IPS-18a (cell line): ENCODE measurements around the gene MAS1.
"Not testable (repeated sequence)": the region's sequence is repeated elsewhere in the genome, so short reads cannot be mapped to it uniquely, and the experiment has no call there.

Source experiments
- H3K27ac ChIP-seq: one replicate; pipeline ENCODE4 v1.5.1; 2013; ENCODE audit warnings: low read length
- H3K27me3 ChIP-seq: one replicate; pipeline ENCODE4 v1.6.1; 2013; ENCODE audit warnings: mild to moderate bottlenecking, low read length; ENCODE audit not compliant: control insufficient read depth, insufficient read depth
- H3K36me3 ChIP-seq: one replicate; pipeline ENCODE4 v1.6.1; 2013; ENCODE audit warnings: low read depth, low read length; ENCODE audit not compliant: control insufficient read depth
- H3K4me1 ChIP-seq: one replicate; pipeline ENCODE4 v1.6.1; 2013; ENCODE audit warnings: low read depth, low read length; ENCODE audit not compliant: control insufficient read depth
- H3K4me3 ChIP-seq: one replicate; pipeline ENCODE4 v1.5.1; 2013; ENCODE audit warnings: low read length
- H3K9ac ChIP-seq: one replicate; pipeline ENCODE4 v1.6.1; 2013; ENCODE audit warnings: mild to moderate bottlenecking, low read length, moderate library complexity
- H3K9me3 ChIP-seq: one replicate; pipeline ENCODE4 v1.6.1; 2013; ENCODE audit warnings: low read depth, low read length; ENCODE audit not compliant: control insufficient read depth

MAS1 gene

GRCh38 chr6:159890792-159891191 is at the start of gene MAS1:
Gene MAS1 (plus strand): TSS chr6:159890988. CDS start chr6:159906956, 15,968 bp downstream.
- Histone ChIP-seq H3K27ac (no peak within 1 kb of the TSS), H3K4me3 (no peak within 1 kb of the TSS), H3K27me3 (no peaks in the 10 kb centered on the region), H3K9ac (no peak within 1 kb of the TSS), H3K36me3 (no peaks in the 10 kb centered on the region), H3K9me3 (no peaks in the 10 kb centered on the region), H3K4me1 (no peaks in the 10 kb centered on the region)

GRCh38 chr6:159842035-159842434 is 48.8 kb upstream of the MAS1 start:
- Histone ChIP-seq H3K36me3 (no peaks in the 10 kb centered on the region), H3K4me3 (no peak overlapping the region), H3K27me3 (no peaks in the 10 kb centered on the region), H3K27ac (no peak overlapping the region), H3K4me1 (peaks cover 18% of the 10 kb centered on the region), H3K9me3 (no peaks in the 10 kb centered on the region), H3K9ac (no peak overlapping the region)

GRCh38 chr6:159844737-159845645 is 45.8 kb upstream of the MAS1 start:
- Histone ChIP-seq H3K9ac (no peak overlapping the region), H3K27ac (no peak overlapping the region), H3K27me3 (no peaks in the 10 kb centered on the region), H3K9me3 (peaks cover 8% of the 10 kb centered on the region), H3K36me3 (no peaks in the 10 kb centered on the region), H3K4me1 (peaks cover 6% of the 10 kb centered on the region), H3K4me3 (no peak overlapping the region)

- not testable (repeated sequence) for H3K36me3 ChIP-seq, H3K27ac ChIP-seq, H3K9me3 ChIP-seq, H3K4me3 ChIP-seq, H3K27me3 ChIP-seq, H3K4me1 ChIP-seq, H3K9ac ChIP-seq
Observed at GRCh38 chr6:159848552-159848951, 42.2 kb upstream of the MAS1 start.

DNA sequence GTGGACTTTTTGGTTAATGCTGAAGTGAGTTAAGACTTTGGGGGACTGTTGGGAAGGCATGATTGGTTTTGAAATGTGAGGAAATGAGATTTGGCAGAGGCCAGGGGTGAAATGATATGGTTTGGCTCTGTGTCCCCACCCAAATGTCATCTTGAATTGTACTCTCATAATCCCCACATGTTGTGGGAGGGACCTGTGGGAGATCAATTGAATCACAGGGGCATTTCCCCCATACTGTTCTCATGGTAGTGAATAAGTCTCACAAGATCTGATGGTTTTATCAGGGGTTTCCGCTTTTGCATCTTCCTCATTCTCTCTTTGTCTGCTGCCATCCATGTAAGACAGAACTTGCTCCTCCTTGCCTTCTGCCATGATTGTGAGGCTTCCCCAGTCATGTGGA is 40.9 kb upstream of the MAS1 start:
- H3K27me3 ChIP-seq, H3K4me3 ChIP-seq, H3K27ac ChIP-seq, H3K4me1 ChIP-seq, H3K9ac ChIP-seq, H3K36me3 ChIP-seq, H3K9me3 ChIP-seq: not testable (repeated sequence)

DNA sequence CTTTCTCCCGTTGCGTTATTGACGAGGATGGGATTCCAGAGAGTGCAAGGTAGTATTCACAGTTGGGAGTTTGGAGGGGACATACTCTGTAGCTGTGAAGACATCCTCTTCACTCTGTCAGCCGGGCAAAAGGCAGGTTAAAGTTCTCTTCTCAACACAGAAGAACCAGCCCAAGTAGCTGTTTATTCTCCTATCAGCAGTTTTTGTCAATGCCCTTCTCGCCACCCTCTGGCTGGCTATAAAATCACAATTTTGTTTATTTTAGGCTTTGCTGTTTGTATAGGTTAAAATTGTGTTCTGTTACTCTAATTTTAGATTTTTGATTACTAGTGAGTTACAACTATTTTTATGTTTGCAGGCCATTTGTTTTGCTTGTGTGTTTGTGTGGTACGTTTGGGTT is 37.9 kb upstream of the MAS1 start:
- Histone ChIP-seq H3K4me3 (no peak overlapping the region), H3K9ac (no peak overlapping the region), H3K4me1 (no peaks in the 10 kb centered on the region), H3K27ac (no peak overlapping the region), H3K27me3 (no peaks in the 10 kb centered on the region), H3K9me3 (peaks cover 8% of the 10 kb centered on the region), H3K36me3 (no peaks in the 10 kb centered on the region)

- H3K4me3 ChIP-seq, result no peak overlapping the region
- H3K36me3 ChIP-seq, result no peaks in the 10 kb centered on the region
- H3K27me3 ChIP-seq, result no peaks in the 10 kb centered on the region
- no peak overlapping the region for H3K27ac ChIP-seq
- H3K9me3 ChIP-seq, result peaks cover 4% of the 10 kb centered on the region
- no peak overlapping the region for H3K9ac ChIP-seq
- no peaks in the 10 kb centered on the region for H3K4me1 ChIP-seq
Observed at GRCh38 chr6:159853754-159854153, 37.0 kb upstream of the MAS1 start.

DNA sequence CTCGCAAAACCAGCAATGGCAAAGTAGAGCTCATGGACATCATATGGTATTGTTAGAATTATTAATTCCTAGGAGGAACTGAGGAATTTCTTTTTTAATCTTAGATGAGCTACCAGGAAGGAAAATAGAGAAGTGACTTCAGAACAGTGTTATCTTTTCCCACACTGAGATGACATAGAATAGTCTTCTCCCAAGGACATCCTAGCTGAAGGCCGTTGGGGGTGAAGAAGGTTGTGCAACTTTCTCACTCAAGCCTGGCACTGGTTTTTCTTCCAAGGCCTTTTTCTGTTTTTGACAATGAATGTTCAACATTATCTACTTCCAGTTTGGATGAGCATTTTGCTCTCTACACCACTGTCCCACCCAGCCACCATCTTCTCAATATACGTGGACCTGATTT is 35.8 kb upstream of the MAS1 start:
- Histone ChIP-seq H3K4me3 (no peak overlapping the region), H3K27ac (no peak overlapping the region), H3K9me3 (no peaks in the 10 kb centered on the region), H3K27me3 (no peaks in the 10 kb centered on the region), H3K9ac (no peak overlapping the region), H3K4me1 (no peaks in the 10 kb centered on the region), H3K36me3 (no peaks in the 10 kb centered on the region)

- H3K9me3 ChIP-seq, result no peaks in the 10 kb centered on the region
- no peaks in the 10 kb centered on the region for H3K27me3 ChIP-seq
- H3K36me3 ChIP-seq, result no peaks in the 10 kb centered on the region
- no peak overlapping the region for H3K9ac ChIP-seq
- H3K4me3 ChIP-seq, result no peak overlapping the region
- no peaks in the 10 kb centered on the region for H3K4me1 ChIP-seq
- no peak overlapping the region for H3K27ac ChIP-seq
Observed at GRCh38 chr6:159858259-159858658, 32.5 kb upstream of the MAS1 start.

DNA sequence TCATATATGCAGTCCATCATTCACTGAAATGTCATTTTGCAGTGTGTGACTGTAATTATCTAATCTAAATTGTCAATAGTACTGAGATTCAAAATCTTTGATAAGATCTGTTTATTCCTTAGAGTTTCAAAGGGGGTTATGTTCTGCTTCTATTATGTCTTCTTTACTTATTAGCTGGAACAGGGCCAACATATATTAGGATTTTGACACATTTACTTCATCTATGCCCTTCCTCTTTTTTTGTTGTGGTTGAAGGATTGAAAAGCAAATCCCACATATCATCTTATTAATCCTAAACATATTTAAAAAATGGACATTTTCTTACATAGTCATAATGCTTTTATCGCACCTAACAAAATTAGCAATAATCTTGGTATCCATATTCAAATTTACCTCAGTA is 30.3 kb upstream of the MAS1 start:
- Histone ChIP-seq H3K4me1 (no peaks in the 10 kb centered on the region), H3K4me3 (no peak overlapping the region), H3K27me3 (no peaks in the 10 kb centered on the region), H3K9me3 (no peaks in the 10 kb centered on the region), H3K36me3 (no peaks in the 10 kb centered on the region), H3K9ac (no peak overlapping the region), H3K27ac (no peak overlapping the region)

GRCh38 chr6:159862103-159862502 is 28.7 kb upstream of the MAS1 start:
- Histone ChIP-seq H3K4me1 (no peaks in the 10 kb centered on the region), H3K4me3 (no peak overlapping the region), H3K36me3 (no peaks in the 10 kb centered on the region), H3K9me3 (no peaks in the 10 kb centered on the region), H3K27ac (no peak overlapping the region), H3K9ac (no peak overlapping the region), H3K27me3 (no peaks in the 10 kb centered on the region)

GRCh38 chr6:159863341-159863740 is 27.4 kb upstream of the MAS1 start:
- H3K9me3 ChIP-seq, H3K9ac ChIP-seq, H3K4me1 ChIP-seq, H3K36me3 ChIP-seq, H3K4me3 ChIP-seq, H3K27ac ChIP-seq, H3K27me3 ChIP-seq: not testable (repeated sequence)
